Caco-2 (cell line): Measurements from ENCODE around the gene SPATA6. TPM values are rescaled to one million over a fixed set of nuclear protein-coding genes. Genes with fewer than 3 reads are reported as not detected.

Experiments used
- BruUV-seq: library from RNA; stranded (reverse); fragments of 400-500 nt; replicated peaks from 2 replicates; lab custom pipeline; 2021; lab: Mats Ljungman, UMichigan
- CTCF ChIA-PET: fragments of 300-600 bp; sonication (Branson Sonifier 250); formaldehyde crosslinking; loops from one replicate; lab custom pipeline; 2022; ENCODE audit warnings: antibody characterized with exemption; lab: Charles Lee
- POLR2A ChIA-PET: fragments of 300-600 bp; sonication (Branson Sonifier 250); formaldehyde crosslinking; loops from one replicate; lab custom pipeline; 2022; ENCODE audit warnings: antibody characterized with exemption; lab: Charles Lee
- DNase-seq, 2 experiments: peaks; one replicate each; pipeline versions ENCODE4 v3.0.0 to v3.0.0-alpha.2; 2020 to 2022
- H3K27me3 ChIP-seq: replicated peaks from 2 replicates; pipeline ENCODE4 v1.6.0; 2011; ENCODE audit warnings: low read length; ENCODE audit not compliant: control insufficient read depth, insufficient read depth
- H3K36me3 ChIP-seq: 2 replicates; pipeline ENCODE4 v1.5.1; 2011; ENCODE audit warnings: low read length; ENCODE audit not compliant: control insufficient read depth, insufficient read depth
- H3K4me1 ChIP-seq: fragments of 250-450 bp; sonication (Bioruptor Pico); 2 replicates; pipeline ENCODE4 v1.5.1; 2020; ENCODE audit warnings: mild to moderate bottlenecking
- H3K4me3 ChIP-seq: 2 replicates; pipeline ENCODE4 v1.5.1; 2011; ENCODE audit warnings: low read depth, mild to moderate bottlenecking, control low read depth, low read length
- H3K9me3 ChIP-seq: fragments of 250-450 bp; sonication (Bioruptor Pico); 2 replicates; pipeline ENCODE4 v1.5.1; 2020; ENCODE audit warnings: mild to moderate bottlenecking, moderate library complexity
- H3K27ac Mint-ChIP-seq: one replicate; pipeline ENCODE4 v1.8.0; 2022; ENCODE audit warnings: mixed read lengths; ENCODE audit not compliant: unreplicated experiment
- H3K27me3 Mint-ChIP-seq: one replicate; pipeline ENCODE4 v1.8.0; 2022; ENCODE audit warnings: mixed read lengths; ENCODE audit not compliant: insufficient read depth, unreplicated experiment
- H3K36me3 Mint-ChIP-seq: one replicate; pipeline ENCODE4 v1.8.0; 2022; ENCODE audit warnings: mild to moderate bottlenecking, mixed read lengths; ENCODE audit not compliant: insufficient read depth, unreplicated experiment
- H3K4me1 Mint-ChIP-seq: one replicate; pipeline ENCODE4 v1.8.0; 2022; ENCODE audit warnings: low read depth, mixed read lengths; ENCODE audit not compliant: unreplicated experiment
- H3K4me3 Mint-ChIP-seq: one replicate; pipeline ENCODE4 v1.8.0; 2022; ENCODE audit warnings: mild to moderate bottlenecking, moderate library complexity, mixed read lengths; ENCODE audit not compliant: unreplicated experiment
- H3K9me3 Mint-ChIP-seq: one replicate; pipeline ENCODE4 v1.8.0; 2022; ENCODE audit warnings: mixed read lengths; ENCODE audit not compliant: unreplicated experiment
- intact Hi-C: fragments of 100-400 bp; cut with micrococcal nuclease; formaldehyde crosslinking; loops from one replicate; pipeline ENCODE4 v1.10.0; 2022; ENCODE audit not compliant: unreplicated experiment
- total RNA-seq: library from RNA; stranded (reverse); gene quantifications from 2 replicates; pipeline ENCODE4 v1.2.3, GENCODE V29; 2022
- TF ChIP-seq, protein P1 (sequence below), 2 experiments: fragments of 200-600 bp in 1 of 2; IDR thresholded peaks; 1 replicate in 1 of 2; 2 replicates in 1 of 2; pipeline versions ENCODE4 v1.5.1 to v1.8.0; 2011 to 2022; ENCODE audit warnings: antibody characterized with exemption in 1 of 2, control low read depth in 1 of 2, inconsistent platforms in 1 of 2, low read depth in 1 of 2, low read length in 1 of 2, mild to moderate bottlenecking in 1 of 2, moderate library complexity in 1 of 2; ENCODE audit not compliant: insufficient read depth in 1 of 2, severe bottlenecking in 1 of 2, unreplicated experiment in 1 of 2

SPATA6 gene
- total RNA-seq, 1 experiment from 2014 or later: 1.8 TPM

GRCh38 chr1:48495911-48496310, 23.9 kb upstream of the SPATA6 start:
- H3K27ac Mint-ChIP-seq: no peak overlapping the region
- ChIA-PET CTCF (no interaction called here), POLR2A (no interaction called here)
- H3K4me3 Mint-ChIP-seq: no peak overlapping the region
- no peaks in the 10 kb centered on the region for H3K9me3 Mint-ChIP-seq
- H3K4me3 ChIP-seq: no peak overlapping the region
- intact Hi-C loops: loop anchor here (10.0 kb wide), 2 partner anchors 231 to 391 kb away; no protein-coding TSS in a partner anchor
- peaks cover 8% of the 10 kb centered on the region for H3K4me1 ChIP-seq
- peaks cover 11% of the 10 kb centered on the region for H3K4me1 Mint-ChIP-seq
- BruUV-seq: no TSS peak
- H3K36me3 ChIP-seq: no peaks in the 10 kb centered on the region
- TF ChIP-seq, protein P1, sequence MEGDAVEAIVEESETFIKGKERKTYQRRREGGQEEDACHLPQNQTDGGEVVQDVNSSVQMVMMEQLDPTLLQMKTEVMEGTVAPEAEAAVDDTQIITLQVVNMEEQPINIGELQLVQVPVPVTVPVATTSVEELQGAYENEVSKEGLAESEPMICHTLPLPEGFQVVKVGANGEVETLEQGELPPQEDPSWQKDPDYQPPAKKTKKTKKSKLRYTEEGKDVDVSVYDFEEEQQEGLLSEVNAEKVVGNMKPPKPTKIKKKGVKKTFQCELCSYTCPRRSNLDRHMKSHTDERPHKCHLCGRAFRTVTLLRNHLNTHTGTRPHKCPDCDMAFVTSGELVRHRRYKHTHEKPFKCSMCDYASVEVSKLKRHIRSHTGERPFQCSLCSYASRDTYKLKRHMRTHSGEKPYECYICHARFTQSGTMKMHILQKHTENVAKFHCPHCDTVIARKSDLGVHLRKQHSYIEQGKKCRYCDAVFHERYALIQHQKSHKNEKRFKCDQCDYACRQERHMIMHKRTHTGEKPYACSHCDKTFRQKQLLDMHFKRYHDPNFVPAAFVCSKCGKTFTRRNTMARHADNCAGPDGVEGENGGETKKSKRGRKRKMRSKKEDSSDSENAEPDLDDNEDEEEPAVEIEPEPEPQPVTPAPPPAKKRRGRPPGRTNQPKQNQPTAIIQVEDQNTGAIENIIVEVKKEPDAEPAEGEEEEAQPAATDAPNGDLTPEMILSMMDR (IDR thresholded peaks at IDR 0.05; ENCODE audit: insufficient read depth in 1 of 2, low read depth in 1 of 2, low read length in 1 of 2, severe bottlenecking in 1 of 2, unreplicated experiment in 1 of 2): no peak
- no peaks in the 10 kb centered on the region for H3K27me3 ChIP-seq
- DNase-seq: no peak
- H3K36me3 Mint-ChIP-seq: no peaks in the 10 kb centered on the region
- H3K27me3 Mint-ChIP-seq: no peaks in the 10 kb centered on the region
- H3K9me3 ChIP-seq: no peaks in the 10 kb centered on the region

DNA sequence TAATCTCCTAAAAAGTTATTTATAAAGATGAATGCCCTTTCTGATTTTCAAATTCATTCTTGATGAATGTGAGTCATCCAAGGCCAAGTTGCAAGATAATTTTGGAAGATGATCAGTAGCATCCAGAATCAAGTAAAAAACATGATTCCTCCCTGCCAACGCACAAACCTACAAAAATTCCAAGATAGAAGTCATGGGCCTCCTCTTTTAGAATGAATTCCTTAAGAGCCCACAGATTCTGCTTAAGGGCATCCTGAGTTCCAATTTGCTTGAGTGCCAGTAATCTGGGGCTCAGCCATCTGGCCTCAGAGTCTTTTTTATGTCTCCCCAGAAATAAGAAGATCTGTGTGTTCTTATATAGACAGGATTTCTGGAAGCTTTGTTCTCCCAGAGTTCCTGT, 23.2 kb upstream of the SPATA6 start:
- Histone ChIP-seq H3K4me1 (peaks cover 8% of the 10 kb centered on the region), H3K9me3 (no peaks in the 10 kb centered on the region), H3K36me3 (no peaks in the 10 kb centered on the region), H3K4me3 (no peak overlapping the region), H3K27me3 (no peaks in the 10 kb centered on the region)
- Mint-ChIP-seq H3K9me3 (no peaks in the 10 kb centered on the region), H3K4me3 (no peak overlapping the region), H3K36me3 (no peaks in the 10 kb centered on the region), H3K27ac (no peak overlapping the region), H3K4me1 (peaks cover 11% of the 10 kb centered on the region), H3K27me3 (peaks cover 3% of the 10 kb centered on the region)
- ChIA-PET POLR2A (no interaction called here), CTCF (no interaction called here)
- TF ChIP-seq, protein P1 (IDR thresholded peaks at IDR 0.05; ENCODE audit: insufficient read depth in 1 of 2, low read depth in 1 of 2, low read length in 1 of 2, severe bottlenecking in 1 of 2, unreplicated experiment in 1 of 2): no peak
- intact Hi-C loops: loop anchor here (10.0 kb wide), 2 partner anchors 230 to 390 kb away; no protein-coding TSS in a partner anchor
- no peak for DNase-seq
- BruUV-seq: no TSS peak

GRCh38 chr1:48493970-48494769, 22.2 kb upstream of the SPATA6 start:
- POLR2A ChIA-PET: no interaction called here

More at GRCh38 chr1:48493970-48494769, 22.2 kb upstream of the SPATA6 start:
- Mint-ChIP-seq H3K27me3 (peaks cover 3% of the 10 kb centered on the region), H3K4me3 (no peak overlapping the region), H3K36me3 (no peaks in the 10 kb centered on the region), H3K27ac (no peak overlapping the region), H3K4me1 (peaks cover 11% of the 10 kb centered on the region), H3K9me3 (no peaks in the 10 kb centered on the region)
- Histone ChIP-seq H3K36me3 (no peaks in the 10 kb centered on the region), H3K27me3 (no peaks in the 10 kb centered on the region), H3K4me3 (no peak overlapping the region), H3K9me3 (no peaks in the 10 kb centered on the region), H3K4me1 (peaks cover 8% of the 10 kb centered on the region)
- TF ChIP-seq, protein P1 (IDR thresholded peaks at IDR 0.05; ENCODE audit: insufficient read depth in 1 of 2, low read depth in 1 of 2, low read length in 1 of 2, severe bottlenecking in 1 of 2, unreplicated experiment in 1 of 2): no peak
- intact Hi-C loops: loop anchor here (10.0 kb wide), 2 partner anchors 229 to 389 kb away; no protein-coding TSS in a partner anchor
- DNase-seq: peak in 1 of 2 experiments; percentile 5
- BruUV-seq: no TSS peak
- CTCF ChIA-PET: interaction anchor here (0.9 kb wide), 1 partner anchor 22 kb away, joined by 3 read pairs; no protein-coding TSS in a partner anchor
